ENCODE measurements around the gene DPP10.

DNA sequence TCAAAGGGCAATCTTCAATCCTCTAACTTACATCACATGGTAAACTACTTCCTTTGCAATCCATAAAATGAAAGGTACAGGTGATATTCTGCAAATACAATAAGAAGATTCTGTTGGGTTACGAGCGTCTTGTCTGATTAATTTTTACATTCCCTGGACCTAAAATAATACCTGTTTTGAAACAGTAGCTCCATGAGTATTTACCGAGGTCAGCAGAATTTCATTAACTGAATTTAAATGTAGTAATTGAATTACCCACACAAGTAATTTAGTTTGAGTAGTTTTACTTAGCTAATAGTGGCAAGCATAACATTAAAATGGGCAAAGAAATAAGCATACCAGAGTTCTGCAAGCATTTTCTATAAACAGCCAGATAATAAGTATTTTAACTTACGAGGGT is 652.0 kb downstream of the DPP10 start:
- no peak for TF ChIP-seq EZH2 (IDR thresholded peaks at IDR 0.05; ENCODE audit: insufficient read depth, low read length)
- TF ChIP-seq, protein P1, sequence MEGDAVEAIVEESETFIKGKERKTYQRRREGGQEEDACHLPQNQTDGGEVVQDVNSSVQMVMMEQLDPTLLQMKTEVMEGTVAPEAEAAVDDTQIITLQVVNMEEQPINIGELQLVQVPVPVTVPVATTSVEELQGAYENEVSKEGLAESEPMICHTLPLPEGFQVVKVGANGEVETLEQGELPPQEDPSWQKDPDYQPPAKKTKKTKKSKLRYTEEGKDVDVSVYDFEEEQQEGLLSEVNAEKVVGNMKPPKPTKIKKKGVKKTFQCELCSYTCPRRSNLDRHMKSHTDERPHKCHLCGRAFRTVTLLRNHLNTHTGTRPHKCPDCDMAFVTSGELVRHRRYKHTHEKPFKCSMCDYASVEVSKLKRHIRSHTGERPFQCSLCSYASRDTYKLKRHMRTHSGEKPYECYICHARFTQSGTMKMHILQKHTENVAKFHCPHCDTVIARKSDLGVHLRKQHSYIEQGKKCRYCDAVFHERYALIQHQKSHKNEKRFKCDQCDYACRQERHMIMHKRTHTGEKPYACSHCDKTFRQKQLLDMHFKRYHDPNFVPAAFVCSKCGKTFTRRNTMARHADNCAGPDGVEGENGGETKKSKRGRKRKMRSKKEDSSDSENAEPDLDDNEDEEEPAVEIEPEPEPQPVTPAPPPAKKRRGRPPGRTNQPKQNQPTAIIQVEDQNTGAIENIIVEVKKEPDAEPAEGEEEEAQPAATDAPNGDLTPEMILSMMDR (IDR thresholded peaks at IDR 0.05; ENCODE audit: insufficient read depth, low read depth, low read length) = no peak
